ENCODE measurements around the gene A2M. TPM values are rescaled to one million over a fixed set of nuclear protein-coding genes. Genes with fewer than 3 reads are reported as not detected.

Gene A2M
- total RNA-seq, 1 donor from 2014 or later = not detected

GRCh38 chr12:9108504-9109212 lies 7.1 kb downstream of the A2M start:
- Mint-ChIP-seq H3K36me3 (ENCODE audit: low read depth) (no peaks in the 10 kb centered on the region), H3K27ac (no peak overlapping the region), H3K9me3 (no peaks in the 10 kb centered on the region), H3K4me3 (no peak overlapping the region), H3K27me3 (peaks cover 2% of the 10 kb centered on the region), H3K4me1 (no peaks in the 10 kb centered on the region)
- TF ChIP-seq CTCF (IDR thresholded peaks at IDR 0.05) = no peak
- intact Hi-C loops (cut with micrococcal nuclease) = no loop called here
- CTCF ChIA-PET = no interaction called here
- DNase-seq (no peak), ATAC-seq (ENCODE audit: low read depth) (no peak)
- POLR2A ChIA-PET = no interaction called here

- TF ChIP-seq CTCF (IDR thresholded peaks at IDR 0.05) = no peak
- ChIA-PET CTCF (no interaction called here), POLR2A (no interaction called here)
- Mint-ChIP-seq H3K27me3 (peaks cover 4% of the 10 kb centered on the region), H3K4me1 (no peaks in the 10 kb centered on the region), H3K27ac (no peak overlapping the region), H3K36me3 (ENCODE audit: low read depth) (no peaks in the 10 kb centered on the region), H3K9me3 (no peaks in the 10 kb centered on the region), H3K4me3 (no peak overlapping the region)
- ATAC-seq (ENCODE audit: low read depth) (no peak), DNase-seq (no peak)
- intact Hi-C loops (cut with micrococcal nuclease) = no loop called here
Observed at GRCh38 chr12:9107542-9107873, 8.2 kb downstream of the A2M start.

GRCh38 chr12:9106610-9107541 lies 8.8 kb downstream of the A2M start:
- CTCF ChIA-PET = no interaction called here
- Mint-ChIP-seq H3K27ac (no peak overlapping the region), H3K36me3 (ENCODE audit: low read depth) (no peaks in the 10 kb centered on the region)

GRCh38 chr12:9106067-9106466 lies 9.7 kb downstream of the A2M start:
- H3K27ac Mint-ChIP-seq = no peak overlapping the region
- ATAC-seq (ENCODE audit: low read depth) = no peak
- ChIA-PET CTCF (no interaction called here), POLR2A (no interaction called here)
- TF ChIP-seq CTCF (IDR thresholded peaks at IDR 0.05) = no peak
- no peaks in the 10 kb centered on the region for H3K4me1 Mint-ChIP-seq
- H3K9me3 Mint-ChIP-seq = no peaks in the 10 kb centered on the region
- H3K36me3 Mint-ChIP-seq (ENCODE audit: low read depth) = no peaks in the 10 kb centered on the region
- peaks cover 4% of the 10 kb centered on the region for H3K27me3 Mint-ChIP-seq
- no peak for DNase-seq
- intact Hi-C loops (cut with micrococcal nuclease) = no loop called here
- no peak overlapping the region for H3K4me3 Mint-ChIP-seq

More at GRCh38 chr12:9106610-9107541, 8.8 kb downstream of the A2M start:
- DNase-seq = no peak
- POLR2A ChIA-PET = no interaction called here
- Mint-ChIP-seq H3K4me3 (no peak overlapping the region), H3K4me1 (no peaks in the 10 kb centered on the region), H3K27me3 (peaks cover 4% of the 10 kb centered on the region), H3K9me3 (no peaks in the 10 kb centered on the region)
- no peak for ATAC-seq (ENCODE audit: low read depth)
- intact Hi-C loops (cut with micrococcal nuclease) = no loop called here
- no peak for TF ChIP-seq CTCF (IDR thresholded peaks at IDR 0.05)

GRCh38 chr12:9104767-9105423 lies 10.8 kb downstream of the A2M start:
- intact Hi-C loops (cut with micrococcal nuclease) = no loop called here
- Mint-ChIP-seq H3K4me3 (no peak overlapping the region), H3K27ac (no peak overlapping the region), H3K36me3 (ENCODE audit: low read depth) (no peaks in the 10 kb centered on the region), H3K9me3 (no peaks in the 10 kb centered on the region), H3K4me1 (no peaks in the 10 kb centered on the region), H3K27me3 (peaks cover 4% of the 10 kb centered on the region)
- ATAC-seq (ENCODE audit: low read depth) (no peak), DNase-seq (no peak)
- ChIA-PET POLR2A (no interaction called here), CTCF (no interaction called here)
- TF ChIP-seq CTCF (IDR thresholded peaks at IDR 0.05) = no peak

Measured in activated B cell treated with CpG ODN at 0.5 μM for 24 hours (primary cell).